ENCODE data around the gene HSD17B11. TPM values are rescaled to one million over a fixed set of nuclear protein-coding genes. Genes with fewer than 3 reads are reported as not detected.
"Not testable (repeated sequence)": the region's sequence is repeated elsewhere in the genome, so short reads cannot be mapped to it uniquely, and the experiment has no call there.

The HSD17B11 gene
- 13.6 TPM for total RNA-seq
- long read RNA-seq, transcript HSD17B11-201 (7 exons, 1,885 nt), result major isoform, 12 of 13 reads
- long read RNA-seq, partial matches to known transcripts, result 1 of 13 reads
- long read RNA-seq, other reads (novel, unspliced or antisense), result 0 of 13 reads

GRCh38 chr4:87390891-87391575 lies at the start of gene HSD17B11:
TSS of gene HSD17B11 (minus strand) at chr4:87391188. CDS start at chr4:87391070, 118 bp downstream.
- intact Hi-C loops (cut with DNase I), result loop anchor here (1.0 kb wide), 1 partner anchor 31 kb away; the partner anchor contains the start of gene NUDT9
- DNase-seq (ENCODE audit: missing footprints) (peak; percentile 95), ATAC-seq (peak; percentile 100)

GRCh38 chr4:87433342-87433741 lies 42.4 kb upstream of the HSD17B11 start:
- no peak for DNase-seq (ENCODE audit: missing footprints)
- intact Hi-C loops (cut with DNase I), result no loop called here
- no peak for ATAC-seq

- intact Hi-C loops (cut with DNase I), result no loop called here
- DNase-seq (ENCODE audit: missing footprints) (no peak), ATAC-seq (no peak)
These were observed 39.0 kb upstream of the HSD17B11 start for GRCh38 chr4:87430038-87430437.

- DNase-seq (ENCODE audit: missing footprints) (no peak), ATAC-seq (no peak)
- intact Hi-C loops (cut with DNase I), result no loop called here
These were observed 38.0 kb upstream of the HSD17B11 start for GRCh38 chr4:87428979-87429378.

GRCh38 chr4:87427518-87427868 lies 36.5 kb upstream of the HSD17B11 start:
- intact Hi-C loops (cut with DNase I), result no loop called here
- no peak for DNase-seq (ENCODE audit: missing footprints)
- no peak for ATAC-seq

- DNase-seq (ENCODE audit: missing footprints), result no peak
These were observed 36.0 kb upstream of the HSD17B11 start for GRCh38 chr4:87426865-87427517.

GRCh38 chr4:87425711-87426110 lies 34.7 kb upstream of the HSD17B11 start:
- no peak for ATAC-seq
- DNase-seq (ENCODE audit: missing footprints), result no peak
- intact Hi-C loops (cut with DNase I), result no loop called here

More at GRCh38 chr4:87426865-87427517, 36.0 kb upstream of the HSD17B11 start:
- ATAC-seq, result no peak
- intact Hi-C loops (cut with DNase I), result no loop called here

- DNase-seq (ENCODE audit: missing footprints); intact Hi-C loops (cut with DNase I); ATAC-seq: not testable (repeated sequence)
These were observed 33.1 kb upstream of the HSD17B11 start for GRCh38 chr4:87424099-87424543.

GRCh38 chr4:87423317-87424098 lies 32.5 kb upstream of the HSD17B11 start:
- no peak for ATAC-seq
- DNase-seq (ENCODE audit: missing footprints), result no peak
- intact Hi-C loops (cut with DNase I), result no loop called here

GRCh38 chr4:87422104-87423052 lies 31.4 kb upstream of the HSD17B11 start, which contains the start of gene NUDT9:
TSS of gene NUDT9 (plus strand) at chr4:87422573. CDS start at chr4:87422906, 333 bp downstream.
- peak; percentile 99 for DNase-seq (ENCODE audit: missing footprints)
- intact Hi-C loops (cut with DNase I), result loop anchor here (1.0 kb wide), 1 partner anchor 31 kb away; the partner anchor contains the start of gene HSD17B11

GRCh38 chr4:87420276-87420830 lies 29.4 kb upstream of the HSD17B11 start:
- ATAC-seq (no peak), DNase-seq (ENCODE audit: missing footprints) (no peak)
- intact Hi-C loops (cut with DNase I), result no loop called here

More at GRCh38 chr4:87422104-87423052, 31.4 kb upstream of the HSD17B11 start, which contains the start of gene NUDT9:
- ATAC-seq, result peak; percentile 96

GRCh38 chr4:87419578-87420249 lies 28.7 kb upstream of the HSD17B11 start:
- ATAC-seq (no peak), DNase-seq (ENCODE audit: missing footprints) (no peak)
- intact Hi-C loops (cut with DNase I), result no loop called here

- intact Hi-C loops (cut with DNase I); ATAC-seq; DNase-seq (ENCODE audit: missing footprints): not testable (repeated sequence)
These were observed 27.4 kb upstream of the HSD17B11 start for GRCh38 chr4:87418410-87418809.

GRCh38 chr4:87416965-87417364 lies 26.0 kb upstream of the HSD17B11 start:
- intact Hi-C loops (cut with DNase I), result no loop called here

GRCh38 chr4:87414816-87415215 lies 23.8 kb upstream of the HSD17B11 start:
- DNase-seq (ENCODE audit: missing footprints), result no peak
- no peak for ATAC-seq
- intact Hi-C loops (cut with DNase I), result no loop called here

More at GRCh38 chr4:87416965-87417364, 26.0 kb upstream of the HSD17B11 start:
- DNase-seq (ENCODE audit: missing footprints) (no peak), ATAC-seq (no peak)

GRCh38 chr4:87410679-87411078 lies 19.7 kb upstream of the HSD17B11 start:
- DNase-seq (ENCODE audit: missing footprints) (no peak), ATAC-seq (no peak)
- intact Hi-C loops (cut with DNase I), result no loop called here

- ATAC-seq (no peak), DNase-seq (ENCODE audit: missing footprints) (no peak)
- intact Hi-C loops (cut with DNase I), result no loop called here
These were observed 19.2 kb upstream of the HSD17B11 start for GRCh38 chr4:87410157-87410556.

Data from Right ventricle myocardium inferior (tissue), 1 donor.